Thymus (tissue), 11 donors: ENCODE data around the gene RET. TPM values are rescaled to one million over a fixed set of nuclear protein-coding genes. Genes with fewer than 3 reads are reported as not detected.
A peak's percentile ranks its signal among the peaks of the same experiment; 100 is the strongest.

Source experiments
- DNase-seq, 9 donors: peaks; one replicate each; pipeline ENCODE4 v3.0.0-alpha.2; 2013; ENCODE audit warnings: low spot score in 9 of 9, low read depth in 6 of 9, missing footprints in 1 of 9
- H3K27ac ChIP-seq, 2 donors: one replicate each; pipeline ENCODE4 v1.5.1; 2013; ENCODE audit warnings: control low read depth in 1 of 2, low read depth in 1 of 2, low read length in 1 of 2, mild to moderate bottlenecking in 1 of 2, moderate library complexity in 1 of 2
- H3K27me3 ChIP-seq, 2 donors: one replicate each; pipeline ENCODE4 v1.5.1; 2013; ENCODE audit warnings: low read length in 1 of 2; ENCODE audit not compliant: control insufficient read depth in 2 of 2, insufficient read depth in 1 of 2
- H3K36me3 ChIP-seq, 2 donors: one replicate each; pipeline ENCODE4 v1.5.1; 2013; ENCODE audit warnings: low read length in 1 of 2, mild to moderate bottlenecking in 1 of 2, moderate library complexity in 1 of 2; ENCODE audit not compliant: control insufficient read depth in 2 of 2, insufficient read depth in 2 of 2
- H3K4me1 ChIP-seq, 2 donors: one replicate each; pipeline ENCODE4 v1.5.1; 2013; ENCODE audit warnings: low read length in 2 of 2; ENCODE audit not compliant: control insufficient read depth in 2 of 2, insufficient read depth in 2 of 2
- H3K4me3 ChIP-seq, 2 donors: one replicate each; pipeline ENCODE4 v1.5.1; 2013; ENCODE audit warnings: low read length in 2 of 2, control low read depth in 1 of 2, mild to moderate bottlenecking in 1 of 2
- H3K9me3 ChIP-seq, 2 donors: one replicate each; pipeline ENCODE4 v1.5.1; 2013; ENCODE audit warnings: low read length in 1 of 2, mild to moderate bottlenecking in 1 of 2; ENCODE audit not compliant: control insufficient read depth in 2 of 2, insufficient read depth in 1 of 2
- WGBS: extraction: QIAGEN DNeasy Blood & Tissue Kit; methylation state at CpG from one replicate; pipeline ENCODE4 v1.1.7; 2013; 5-methylcytosine and 5-hydroxymethylcytosine counted together
- polyA plus RNA-seq: library from polyadenylated mRNA; stranded (reverse); fragments of 200-250 nt; gene quantifications from one replicate; pipeline ENCODE4 v1.2.3, GENCODE V29; 2013
- total RNA-seq: library from RNA; stranded (reverse); fragments of 120-200 nt; gene quantifications from one replicate; pipeline ENCODE4 v1.2.4, GENCODE V29; 2013
- donor health status: healthy.

Gene RET
- total and polyA plus RNA-seq, 2 donors, result 0.33 to 0.37 TPM

- Histone ChIP-seq H3K9me3 (peaks cover 0 to 3% of the 10 kb centered on the region in 2 donors), H3K4me3 (no peak overlapping the region), H3K4me1 (peaks cover 2 to 7% of the 10 kb centered on the region in 2 donors), H3K36me3 (no peaks in the 10 kb centered on the region), H3K27me3 (no peaks in the 10 kb centered on the region), H3K27ac (no peak overlapping the region)
- WGBS, result 95% methylated on average over 2 of the region's 2 CpGs
- no peak for DNase-seq
Measured at GRCh38 chr10:43153901-43154300, 77.0 kb downstream of the RET start.

GRCh38 chr10:43155221-43155620 lies 78.4 kb downstream of the RET start:
- no peak for DNase-seq
- Histone ChIP-seq H3K4me1 (peaks cover 2 to 7% of the 10 kb centered on the region in 2 donors), H3K27ac (no peak overlapping the region), H3K27me3 (no peaks in the 10 kb centered on the region), H3K9me3 (no peaks in the 10 kb centered on the region), H3K36me3 (peaks cover 0 to 3% of the 10 kb centered on the region in 2 donors), H3K4me3 (no peak overlapping the region)
- WGBS, result 97% methylated on average over 2 of the region's 2 CpGs

GRCh38 chr10:43155741-43156140 lies 78.9 kb downstream of the RET start:
- H3K4me3 ChIP-seq, result no peak overlapping the region
- peaks cover 0 to 8% of the 10 kb centered on the region in 2 donors for H3K36me3 ChIP-seq
- WGBS, result 100% methylated on average over 1 of the region's 1 CpG
- no peaks in the 10 kb centered on the region for H3K27me3 ChIP-seq
- H3K27ac ChIP-seq, result no peak overlapping the region
- DNase-seq, result no peak
- no peaks in the 10 kb centered on the region for H3K9me3 ChIP-seq
- peaks cover 2 to 7% of the 10 kb centered on the region in 2 donors for H3K4me1 ChIP-seq

- no peak overlapping the region for H3K4me3 ChIP-seq
- no peak overlapping the region for H3K27ac ChIP-seq
- WGBS, result 88% methylated on average over 9 of the region's 9 CpGs
- DNase-seq, result no peak
- no peaks in the 10 kb centered on the region for H3K27me3 ChIP-seq
- H3K9me3 ChIP-seq, result no peaks in the 10 kb centered on the region
- peaks cover 5% of the 10 kb centered on the region in 2 donors for H3K4me1 ChIP-seq
- peaks cover 5 to 15% of the 10 kb centered on the region in 2 donors for H3K36me3 ChIP-seq
Measured at GRCh38 chr10:43156590-43157341, 79.9 kb downstream of the RET start.

GRCh38 chr10:43158636-43159035 lies 81.8 kb downstream of the RET start:
- no peaks in the 10 kb centered on the region for H3K9me3 ChIP-seq
- no peak overlapping the region for H3K27ac ChIP-seq
- 98% methylated on average over 6 of the region's 6 CpGs for WGBS
- peaks cover 13 to 32% of the 10 kb centered on the region in 2 donors for H3K36me3 ChIP-seq
- H3K4me3 ChIP-seq, result no peak overlapping the region
- peaks cover 10 to 12% of the 10 kb centered on the region in 2 donors for H3K4me1 ChIP-seq
- DNase-seq, result no peak
- H3K27me3 ChIP-seq, result no peaks in the 10 kb centered on the region

- no peak overlapping the region for H3K4me3 ChIP-seq
- no peak for DNase-seq
- no peaks in the 10 kb centered on the region for H3K9me3 ChIP-seq
- H3K27ac ChIP-seq, result no peak overlapping the region
- H3K36me3 ChIP-seq, result peaks cover 13 to 34% of the 10 kb centered on the region in 2 donors
- no peaks in the 10 kb centered on the region for H3K27me3 ChIP-seq
- 90% methylated on average over 1 of the region's 1 CpG for WGBS
- H3K4me1 ChIP-seq, result peaks cover 10 to 12% of the 10 kb centered on the region in 2 donors
Measured at GRCh38 chr10:43160046-43160920, 83.4 kb downstream of the RET start.

- peaks cover 13 to 34% of the 10 kb centered on the region in 2 donors for H3K36me3 ChIP-seq
- 97% methylated on average over 2 of the region's 2 CpGs for WGBS
- H3K9me3 ChIP-seq, result no peaks in the 10 kb centered on the region
- H3K4me3 ChIP-seq, result no peak overlapping the region
- no peak for DNase-seq
- H3K27ac ChIP-seq, result no peak overlapping the region
- H3K27me3 ChIP-seq, result no peaks in the 10 kb centered on the region
- H3K4me1 ChIP-seq, result peaks cover 10 to 12% of the 10 kb centered on the region in 2 donors
Measured at GRCh38 chr10:43160921-43161255, 84.0 kb downstream of the RET start.

GRCh38 chr10:43162604-43163003 lies 85.7 kb downstream of the RET start:
- Histone ChIP-seq H3K4me1 (peaks cover 7 to 9% of the 10 kb centered on the region in 2 donors), H3K9me3 (no peaks in the 10 kb centered on the region), H3K27ac (peak overlapping the region in 1 of 2 donors; percentile 36), H3K36me3 (peaks cover 16 to 34% of the 10 kb centered on the region in 2 donors), H3K27me3 (no peaks in the 10 kb centered on the region), H3K4me3 (no peak overlapping the region)
- WGBS, result 93% methylated on average over 1 of the region's 1 CpG
- DNase-seq, result peak in 2 of 9 donors; percentile 17 to 36
